Activated T-cell treated with anti-CD3 and anti-CD28 coated beads for 4 hours (primary cell): ENCODE results near the gene MYO9A.
"Not testable (repeated sequence)": the region's sequence is repeated elsewhere in the genome, so short reads cannot be mapped to it uniquely, and the experiment has no call there.

Experiments used
- DNase-seq: peaks from one replicate; pipeline ENCODE4 v3.0.0-alpha.2; 2020

MYO9A gene

DNA sequence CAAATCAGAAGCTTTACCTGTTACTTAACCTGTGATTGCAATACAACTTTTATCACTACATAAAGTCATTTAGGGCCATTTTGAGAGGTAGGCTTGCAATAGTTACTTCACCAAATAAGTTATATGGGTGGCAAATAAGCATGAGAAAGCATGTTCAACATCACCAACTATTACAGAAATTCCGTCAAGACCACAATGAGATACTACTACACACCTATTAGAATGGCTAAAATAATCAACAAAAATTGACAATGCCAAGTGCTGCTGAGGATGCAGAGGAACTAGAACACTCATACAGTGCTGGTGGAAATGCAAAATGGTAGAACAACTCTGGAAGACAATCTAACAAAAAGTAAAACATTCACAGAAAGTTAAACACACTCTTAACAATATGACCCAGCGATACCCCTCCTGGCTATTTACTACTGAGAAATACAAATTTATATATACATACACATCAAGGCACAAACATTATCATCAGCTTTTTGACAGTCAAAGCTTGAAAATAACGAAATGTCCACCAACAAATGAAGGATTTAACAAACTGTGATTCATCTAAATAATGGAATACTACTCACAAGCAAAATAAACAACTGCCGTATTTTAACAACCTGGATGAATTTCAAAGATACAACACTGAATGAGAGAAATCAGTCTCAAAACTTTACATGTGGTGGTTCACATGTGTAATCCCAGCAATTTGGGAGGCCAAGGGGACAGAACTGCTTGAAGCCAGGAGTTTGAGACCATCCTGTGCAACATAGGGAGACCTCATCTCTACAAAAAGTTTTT, 82.9 kb downstream of the MYO9A start:
- DNase-seq, result no peak

DNA sequence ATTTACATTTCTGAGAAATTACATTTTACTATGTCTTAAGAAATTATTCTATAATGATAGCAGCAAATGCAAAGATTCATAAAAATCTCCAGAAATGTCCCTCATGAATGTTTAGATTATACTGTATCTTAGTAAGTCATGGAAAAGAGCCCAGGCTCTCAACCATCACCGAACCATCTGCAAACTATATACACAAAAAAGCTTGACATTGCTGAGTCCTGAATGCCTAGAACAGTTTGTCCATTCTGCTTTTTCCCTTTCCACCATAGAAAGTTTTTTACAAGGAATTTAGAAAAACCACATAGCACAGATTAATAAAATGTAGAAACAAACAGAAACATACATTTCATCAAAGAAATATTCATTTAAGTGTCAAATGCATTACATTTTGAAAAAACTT, 83.6 kb downstream of the MYO9A start:
- DNase-seq, result no peak

DNA sequence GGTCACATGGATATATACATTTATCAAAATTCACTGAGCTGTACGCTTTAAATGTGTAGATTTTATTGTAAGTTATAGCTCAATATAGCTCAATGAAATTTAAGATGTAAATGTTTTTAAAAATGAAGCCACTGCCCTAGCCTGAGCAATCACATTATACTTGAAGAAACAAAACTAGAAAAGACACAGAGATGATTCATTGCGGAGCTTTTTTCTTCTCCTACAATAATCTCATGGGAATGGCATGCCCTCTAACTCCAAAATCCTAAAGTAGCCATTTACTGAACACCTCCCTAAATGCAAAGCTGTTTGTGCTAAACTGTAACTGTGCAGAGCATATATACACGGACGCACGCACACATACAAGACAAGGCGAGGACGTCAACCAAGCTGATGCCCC, 84.2 kb downstream of the MYO9A start:
- DNase-seq, result no peak

DNA sequence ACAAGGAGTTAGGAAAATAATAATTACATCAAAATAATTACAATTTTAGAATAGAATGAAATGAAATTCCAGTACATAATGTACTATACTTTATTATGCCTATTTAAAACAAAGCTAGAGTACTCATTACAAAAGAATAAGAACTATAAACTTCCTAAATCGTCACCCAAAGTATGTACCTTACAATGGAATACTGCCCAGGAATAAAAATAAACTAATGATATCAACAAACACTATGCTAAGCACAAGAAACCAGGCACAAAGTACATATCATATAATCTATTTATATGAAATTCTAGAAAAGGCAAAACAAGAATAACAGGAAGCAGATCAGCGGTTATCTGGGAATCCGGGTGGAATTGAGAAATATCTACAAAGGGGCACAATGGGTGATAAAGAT, 84.7 kb downstream of the MYO9A start:
- no peak for DNase-seq

DNA sequence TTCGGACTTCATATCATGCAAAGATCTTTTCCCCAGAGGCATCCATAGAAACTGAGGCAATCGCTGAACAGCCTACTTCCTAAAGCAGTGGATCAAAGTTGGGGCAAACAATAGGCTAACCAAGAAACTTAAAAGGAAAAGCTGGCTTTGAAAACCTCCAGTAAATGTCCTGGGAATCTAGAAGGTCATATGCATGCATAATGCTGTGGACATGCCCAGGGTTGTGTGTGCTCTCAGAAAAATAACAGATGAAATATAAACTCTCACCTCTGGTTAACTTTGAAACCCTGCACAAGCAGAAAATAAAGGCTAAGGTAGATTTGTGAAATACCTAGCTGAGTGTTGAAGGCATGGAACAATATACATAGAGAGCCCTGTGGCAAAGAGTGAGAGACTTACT, 96.3 kb downstream of the MYO9A start:
- DNase-seq, result no peak

DNA sequence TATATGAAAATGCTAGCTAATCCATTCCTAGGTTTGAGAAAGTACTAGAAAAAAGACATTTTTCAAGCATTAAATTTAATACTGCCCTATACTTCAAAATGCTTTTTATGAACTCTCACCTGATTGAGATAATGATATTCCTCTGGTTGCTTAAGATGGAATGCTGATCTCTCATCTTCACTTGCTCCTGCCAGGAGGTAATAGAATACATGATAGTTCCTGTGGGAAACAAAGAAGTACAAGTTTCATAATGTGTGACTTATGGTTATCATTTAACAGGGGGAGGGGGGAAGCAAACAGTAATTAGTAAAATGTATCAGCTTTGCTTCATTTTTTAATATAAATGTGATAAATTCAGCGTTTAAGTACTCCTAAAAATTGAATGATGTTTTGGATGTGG, 97.2 kb downstream of the MYO9A start:
- DNase-seq, result no peak

DNA sequence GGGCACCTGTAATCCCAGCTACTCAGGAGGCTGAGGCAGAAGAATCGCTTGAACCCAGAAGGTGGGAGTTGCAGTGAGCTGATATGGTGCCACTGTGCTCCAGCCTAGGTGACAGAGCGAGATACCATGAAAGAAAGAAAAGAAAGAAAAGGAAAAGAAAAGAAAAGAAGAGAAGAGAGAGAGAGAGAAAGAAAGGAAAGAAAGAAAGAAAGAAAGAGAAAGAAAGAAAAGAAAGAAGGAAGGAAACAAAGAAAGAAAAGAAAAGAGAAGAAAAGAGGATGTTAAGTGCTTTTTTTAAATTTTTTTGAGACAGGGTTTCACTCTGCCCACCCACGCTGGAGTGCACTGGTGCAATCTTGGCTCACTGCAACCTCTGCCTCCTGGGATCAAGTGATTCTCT, 103.4 kb downstream of the MYO9A start:
- not testable (repeated sequence) for DNase-seq

DNA sequence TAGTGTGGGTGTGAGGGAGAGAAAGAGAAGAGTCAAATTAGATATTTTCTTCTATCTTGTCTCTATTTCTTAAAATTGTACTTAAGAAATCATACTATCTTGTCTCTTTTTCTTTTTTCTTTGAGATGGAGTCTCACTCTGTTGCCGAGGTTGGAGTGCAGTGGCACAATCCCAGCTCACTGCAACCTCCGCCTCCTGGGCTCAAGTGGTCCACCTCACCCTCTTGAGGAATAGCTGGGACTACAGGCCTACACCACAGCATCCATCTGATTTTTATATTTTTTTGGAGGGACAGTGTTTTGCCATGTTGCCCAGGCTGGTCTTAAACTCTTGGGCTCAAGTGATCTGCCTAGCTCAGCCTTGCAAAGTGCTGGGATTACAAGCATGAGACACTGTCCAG, 104.2 kb downstream of the MYO9A start:
- no peak for DNase-seq

DNA sequence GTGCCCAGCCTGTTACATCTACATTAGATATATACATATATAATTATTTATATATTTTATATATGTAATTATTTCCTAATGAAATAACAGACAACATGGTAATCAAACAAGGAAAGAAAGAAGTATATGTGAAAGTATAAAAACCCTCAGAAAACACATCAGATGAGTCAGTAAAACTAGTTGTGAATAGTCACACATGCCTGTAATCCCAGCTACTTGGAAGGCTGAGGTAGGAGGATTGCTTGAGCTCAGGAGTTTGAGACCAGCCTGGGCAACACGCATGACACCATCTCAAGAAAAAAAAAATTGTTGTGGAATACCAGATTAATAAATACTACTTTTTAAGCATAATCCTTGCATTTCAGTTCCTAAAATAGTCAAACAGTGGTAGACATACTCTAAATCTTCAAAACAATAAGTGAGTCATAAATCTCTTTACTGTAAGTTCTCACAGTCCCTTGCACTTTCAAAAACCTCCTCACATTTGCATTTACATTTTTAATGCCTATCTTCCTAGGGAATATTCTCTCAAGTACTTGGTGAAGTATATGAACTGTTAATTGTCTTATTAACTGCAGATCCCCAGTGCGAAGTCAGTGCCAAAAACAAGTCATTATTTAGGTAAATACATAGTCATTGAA, 106.5 kb downstream of the MYO9A start:
- DNase-seq, result no peak

DNA sequence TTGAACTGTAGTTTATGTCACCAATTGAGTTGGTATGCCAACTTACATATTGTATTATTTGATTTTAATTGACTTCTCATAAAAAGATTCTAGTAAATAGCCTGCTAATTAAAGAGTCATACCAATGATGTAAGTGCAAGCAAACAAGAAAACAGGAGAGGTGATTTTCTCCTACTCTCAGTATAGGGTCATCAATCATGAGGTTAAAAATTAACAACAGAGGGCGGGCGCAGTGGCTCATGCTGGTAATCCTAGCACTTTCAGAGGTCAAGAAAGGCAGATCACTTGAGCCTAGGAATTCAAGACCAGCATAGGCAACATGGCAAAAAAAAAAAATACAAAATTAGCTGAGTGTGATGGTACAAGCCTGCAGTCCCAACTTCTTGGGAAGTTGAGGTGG, 108.7 kb downstream of the MYO9A start:
- DNase-seq, result no peak

DNA sequence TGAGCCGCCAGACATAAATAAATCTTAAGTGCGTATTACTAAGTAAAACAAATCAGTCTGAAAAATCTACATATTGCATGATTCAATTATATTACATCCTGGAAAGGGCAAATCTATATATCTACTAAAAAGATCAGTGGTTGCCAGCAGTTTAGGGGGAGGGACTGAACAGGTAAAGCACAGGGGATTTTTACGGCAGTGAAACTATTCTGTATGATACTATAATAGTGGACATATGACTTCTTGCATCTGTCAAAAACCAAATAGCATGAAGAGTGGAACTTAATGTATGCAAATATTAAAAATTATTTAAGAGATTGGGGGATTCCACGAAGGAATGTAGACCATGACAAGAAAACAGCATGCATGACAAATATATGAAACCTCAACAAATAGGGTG, 111.6 kb downstream of the MYO9A start:
- no peak for DNase-seq

DNA sequence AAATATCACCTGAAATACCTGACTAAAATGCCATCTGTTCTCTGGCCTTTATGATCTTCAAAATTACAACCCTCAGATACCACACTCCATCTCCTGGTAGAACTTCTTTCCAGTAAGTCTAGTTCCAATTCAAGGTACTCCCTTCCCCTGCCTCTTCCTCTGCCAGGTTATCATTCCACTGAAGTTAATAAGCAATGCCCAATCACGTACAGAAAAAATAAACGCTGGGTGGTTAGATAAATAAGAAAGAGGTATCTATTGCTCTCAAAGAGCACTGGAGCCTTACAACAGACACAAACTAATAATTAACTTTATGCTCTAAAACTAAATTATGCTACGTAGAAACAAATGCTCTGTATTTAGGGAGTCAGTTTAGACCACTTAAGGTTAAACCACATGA, 112.5 kb downstream of the MYO9A start:
- no peak for DNase-seq

DNA sequence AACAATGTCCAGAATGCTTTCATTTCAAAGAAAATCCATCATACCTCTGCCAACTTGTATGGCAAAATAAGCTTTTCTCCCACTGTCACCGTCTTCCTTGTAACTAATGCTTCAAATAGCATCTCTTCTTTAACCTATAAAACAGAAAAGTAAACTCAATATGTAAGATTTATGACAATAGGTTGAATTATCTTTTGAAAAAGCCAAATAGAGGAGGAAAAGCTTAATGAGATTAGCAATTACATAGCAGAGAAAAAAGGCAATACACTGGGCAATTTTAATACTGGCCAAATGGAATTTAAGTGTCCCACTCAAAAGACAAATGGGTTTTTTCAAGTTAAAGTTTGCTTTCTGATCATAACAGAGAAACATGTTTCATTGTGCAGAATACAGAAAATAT, 118.1 kb downstream of the MYO9A start:
- DNase-seq, result no peak

DNA sequence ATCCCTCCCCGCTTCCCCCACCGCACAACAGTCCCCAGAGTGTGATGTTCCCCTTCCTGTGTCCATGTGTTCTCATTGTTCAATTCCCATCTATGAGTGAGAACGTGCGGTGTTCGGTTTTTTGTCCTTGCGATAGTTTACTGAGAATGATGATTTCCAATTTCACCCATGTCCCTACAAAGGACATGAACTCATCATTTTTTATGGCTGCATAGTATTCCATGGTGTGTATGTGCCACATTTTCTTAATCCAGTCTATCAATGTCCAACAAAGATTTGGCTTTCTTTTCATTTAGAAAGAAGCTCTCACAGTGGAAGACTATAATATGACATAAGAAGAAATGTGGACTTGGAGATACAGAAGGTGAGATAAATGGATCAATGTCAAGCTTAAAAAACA, 119.2 kb downstream of the MYO9A start:
- not testable (repeated sequence) for DNase-seq

DNA sequence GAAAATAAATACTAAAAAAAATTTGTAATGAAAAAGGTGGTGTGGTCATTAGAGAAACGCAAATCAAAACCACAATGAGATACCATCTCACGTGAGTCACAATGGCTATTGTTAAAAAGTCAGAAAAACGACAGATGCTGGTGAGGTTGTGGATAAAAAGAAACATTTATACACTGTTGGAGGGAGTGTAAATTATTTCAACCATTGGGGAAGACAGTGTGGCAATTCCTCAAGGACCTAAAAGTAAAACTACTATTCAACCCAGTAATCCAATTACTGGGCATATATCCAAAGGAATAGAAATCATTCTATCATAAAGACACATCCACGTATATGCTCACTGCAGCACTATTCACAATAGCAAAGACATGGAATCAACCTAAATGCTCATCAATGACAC, 120.3 kb downstream of the MYO9A start:
- DNase-seq, result no peak

DNA sequence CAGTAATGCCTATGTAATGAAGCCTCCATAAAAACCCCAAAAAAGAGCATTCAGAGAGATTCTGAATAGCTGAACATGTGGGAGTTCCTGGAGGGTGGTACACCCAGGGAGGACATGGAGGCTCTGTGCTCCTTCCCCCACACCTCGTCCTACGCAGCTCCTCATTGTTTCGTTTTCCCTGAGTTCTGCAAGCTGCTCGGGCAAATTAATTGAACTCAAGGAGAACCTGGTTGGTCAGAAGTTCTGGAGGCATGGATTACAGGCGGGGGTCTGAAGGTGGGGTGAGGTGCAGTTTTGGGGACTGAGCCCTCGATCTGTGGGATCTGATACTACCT, 142.2 kb downstream of the MYO9A start:
- no peak for DNase-seq

DNA sequence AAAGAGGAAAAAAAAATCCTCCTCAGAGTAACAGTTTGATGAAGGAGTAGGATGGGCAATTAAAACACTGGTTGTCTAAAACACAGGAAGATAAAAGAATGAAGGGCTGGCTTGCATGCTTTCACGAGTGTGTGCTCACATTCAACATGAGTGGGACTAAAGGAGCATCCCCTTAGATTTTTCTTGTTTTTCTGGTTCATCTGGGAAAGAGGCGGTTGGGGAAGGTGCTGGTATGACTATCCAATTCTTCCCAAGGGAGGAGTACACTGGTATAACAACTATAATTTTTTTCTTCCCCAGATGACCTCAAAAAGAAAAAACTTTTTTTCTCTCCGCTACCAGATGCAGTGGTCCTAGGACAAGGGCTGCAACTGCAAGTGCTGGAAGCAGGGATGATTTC, 143.7 kb downstream of the MYO9A start:
- no peak for DNase-seq

DNA sequence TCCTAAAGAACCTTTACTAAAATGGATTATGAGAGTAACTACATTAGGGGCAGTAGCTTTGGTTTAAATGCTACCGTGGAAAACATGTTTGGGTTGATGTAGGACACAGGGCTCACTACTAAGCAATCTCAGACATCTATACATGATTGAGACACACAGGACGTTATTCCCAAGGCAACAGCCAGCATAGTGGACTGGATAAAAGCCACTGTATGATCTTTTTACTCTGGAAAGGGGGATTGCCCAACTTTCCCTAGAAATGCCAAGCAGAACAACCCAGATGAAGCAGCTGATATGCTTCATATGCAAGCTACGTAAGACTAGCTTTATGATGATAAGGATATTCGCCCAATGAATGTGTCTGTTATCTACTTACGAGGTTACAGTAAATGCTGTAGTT, 144.6 kb downstream of the MYO9A start:
- DNase-seq, result no peak

DNA sequence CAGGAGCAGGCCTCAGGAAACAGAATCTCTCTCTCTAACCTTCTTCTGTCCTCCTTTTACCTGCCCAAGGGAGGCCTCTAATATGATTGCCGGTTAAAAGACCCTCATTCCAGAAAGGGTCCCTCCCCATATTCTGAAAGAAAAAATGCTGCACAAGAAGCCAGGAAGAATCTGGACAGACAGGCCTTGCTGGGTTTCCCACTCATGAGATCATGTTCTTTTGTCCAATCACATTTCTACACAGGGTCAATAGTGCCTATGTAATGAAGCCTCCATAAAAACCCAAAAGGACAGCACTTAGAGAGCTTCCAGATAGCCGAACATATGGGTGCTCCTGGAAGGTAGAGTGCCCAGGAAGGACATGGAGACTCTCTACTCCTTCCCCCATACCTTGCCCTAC, 146.0 kb downstream of the MYO9A start:
- no peak for DNase-seq

DNA sequence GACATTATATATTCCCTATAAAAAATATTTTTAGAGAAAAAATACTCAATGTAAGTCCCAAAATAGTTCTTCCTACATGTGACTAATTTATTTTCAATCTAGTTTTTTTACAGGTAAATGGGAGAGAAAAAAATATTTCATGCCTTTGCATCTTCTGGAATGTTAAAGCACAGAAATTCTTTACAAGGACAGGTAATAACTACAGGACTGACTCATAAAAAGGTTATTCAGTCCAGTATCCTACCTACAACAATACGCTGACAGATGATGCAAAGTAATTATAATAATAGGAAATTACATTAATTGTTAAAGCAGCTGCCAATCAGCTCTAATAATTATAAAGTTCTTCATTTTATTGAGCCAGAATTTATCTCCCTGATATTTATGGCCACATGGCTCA, 147.5 kb downstream of the MYO9A start:
- DNase-seq, result no peak

DNA sequence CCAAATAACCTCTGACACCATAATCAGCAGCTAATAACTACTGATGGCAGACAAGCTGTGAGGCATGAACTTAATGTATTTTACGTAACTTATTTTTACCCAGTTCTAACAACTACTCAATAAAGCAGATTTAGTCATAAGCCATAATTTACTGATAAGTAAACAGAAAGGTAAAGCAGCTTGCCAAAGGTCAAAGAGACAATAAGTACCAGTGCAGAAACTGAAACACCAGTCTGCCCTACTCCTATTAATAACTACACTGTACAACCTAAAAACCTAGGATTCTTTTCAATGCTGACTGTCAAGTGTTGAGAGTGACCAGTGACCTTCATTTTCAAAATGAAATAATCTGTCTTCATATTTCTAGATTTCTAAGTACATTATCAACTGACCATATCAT, 155.4 kb downstream of the MYO9A start:
- DNase-seq, result no peak

DNA sequence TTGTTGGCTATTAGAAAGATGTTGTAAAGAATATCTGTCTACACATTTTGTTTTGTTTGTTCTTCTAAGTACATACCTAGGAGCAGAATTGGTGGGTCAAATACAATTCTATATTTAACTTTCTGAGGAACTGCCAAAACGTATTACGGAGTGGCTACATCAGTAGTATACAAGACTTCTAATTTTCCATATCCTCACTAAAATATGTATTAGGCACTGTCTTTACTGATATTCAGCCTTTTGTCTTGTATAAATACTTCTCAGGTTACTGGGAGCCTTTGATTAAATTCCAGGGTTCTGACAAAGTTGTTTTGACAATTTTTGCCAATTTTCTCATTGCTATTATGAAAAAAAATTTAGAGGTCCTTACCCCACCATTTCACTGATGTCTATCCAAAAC, 160.9 kb downstream of the MYO9A start:
- DNase-seq, result no peak

DNA sequence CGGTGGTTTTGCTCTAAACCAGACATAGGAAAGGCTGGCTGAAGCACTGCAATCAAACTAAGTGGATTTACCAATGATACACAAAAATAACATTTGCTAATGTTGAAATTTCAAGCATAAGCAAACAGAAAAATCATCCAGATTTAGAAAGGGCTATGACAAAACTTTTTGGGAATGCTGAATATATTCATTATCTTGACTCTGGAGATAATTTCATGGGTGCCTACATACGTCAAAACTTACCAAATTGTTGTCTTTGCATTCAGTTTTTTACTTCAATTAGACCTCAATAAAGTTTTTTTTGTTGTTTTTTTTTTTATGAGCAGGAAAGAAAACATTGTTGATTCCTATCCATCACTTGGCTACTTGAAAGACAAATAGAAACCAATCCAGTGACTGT, 166.8 kb downstream of the MYO9A start:
- no peak for DNase-seq

DNA sequence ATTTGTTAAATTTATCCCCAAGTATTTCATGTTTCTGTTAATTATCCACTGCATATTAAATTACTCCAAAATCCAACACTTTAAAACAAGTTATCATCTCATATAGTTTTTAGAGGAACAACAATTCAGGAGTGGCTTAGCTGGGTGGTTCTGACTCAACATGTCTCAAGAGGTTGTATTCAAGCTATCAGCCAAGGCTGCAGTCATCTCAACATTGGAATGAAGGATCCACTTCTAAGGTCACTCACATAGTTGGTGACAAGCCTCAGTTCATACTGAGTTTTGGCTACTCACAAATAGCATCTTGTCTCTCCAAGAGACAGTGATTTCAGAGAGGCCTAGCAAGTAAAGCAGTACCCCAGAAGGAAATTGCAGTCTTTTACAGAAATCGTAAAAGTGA, 172.9 kb downstream of the MYO9A start:
- no peak for DNase-seq

DNA sequence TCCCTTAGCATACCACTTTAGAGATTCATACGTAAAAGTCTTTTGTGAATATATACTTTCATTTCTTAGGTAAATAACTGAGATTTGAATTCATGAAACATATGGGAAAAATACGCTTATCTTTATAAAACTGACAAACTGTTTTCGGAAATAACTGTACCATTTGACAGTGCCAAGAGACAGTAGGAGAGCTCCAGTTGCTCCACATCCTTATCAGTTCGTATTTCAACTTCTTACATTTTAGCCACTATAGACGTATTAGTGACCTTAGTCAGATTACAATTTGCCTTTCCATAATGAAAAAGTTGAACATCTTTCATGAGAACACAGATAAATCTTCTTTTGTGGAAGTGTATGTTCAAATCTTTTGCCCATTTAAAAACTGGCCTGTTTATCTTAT, 174.1 kb downstream of the MYO9A start:
- no peak for DNase-seq
